Measurements from ENCODE around the gene HOXA1. TPM values are rescaled to one million over a fixed set of nuclear protein-coding genes. Genes with fewer than 3 reads are reported as not detected.

HOXA1 gene
- total RNA-seq, 4 donors from 2014 or later = 0.17 to 1.4 (median 0.56) TPM

DNA sequence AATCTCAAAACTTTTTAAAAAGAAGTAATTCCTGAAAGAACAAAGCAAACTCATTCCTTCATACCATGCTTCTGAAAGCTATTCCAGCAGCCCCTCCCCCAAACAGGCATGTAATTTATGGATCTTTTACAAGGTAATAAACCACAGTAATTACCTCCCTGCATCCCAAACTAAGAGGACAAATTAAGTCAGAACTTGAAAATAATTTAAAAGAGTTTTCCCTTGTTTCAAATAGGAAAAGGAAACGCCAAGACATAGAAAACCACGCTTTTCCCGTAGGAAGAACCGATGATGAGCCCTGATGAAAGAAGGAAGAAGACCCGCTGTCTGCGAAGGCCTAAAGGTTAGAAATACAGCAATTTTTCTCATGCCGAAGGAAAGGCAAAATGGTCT is 25.9 kb upstream of the HOXA1 start:
- Histone ChIP-seq H3K27me3 (no peaks in the 10 kb centered on the region), H3K4me3 (peak overlapping the region; percentile 50 to 75 (median 66)), H3K9me3 (no peaks in the 10 kb centered on the region), H3K27ac (replicated peaks in 1 of 4) (peak overlapping the region; percentile 96 to 100 (median 99)), H3K4me1 (peaks cover 33 to 85% (median 80%) of the 10 kb centered on the region in 4 donors), H3K36me3 (no peaks in the 10 kb centered on the region)
- TF ChIP-seq EP300 (IDR thresholded peaks at IDR 0.05) = no peak
- TF ChIP-seq POLR2AphosphoS5 (IDR thresholded peaks at IDR 0.05) = no peak
- TF ChIP-seq POLR2A (IDR thresholded peaks at IDR 0.05; ENCODE audit: low read depth) = no peak
- TF ChIP-seq, protein P1, sequence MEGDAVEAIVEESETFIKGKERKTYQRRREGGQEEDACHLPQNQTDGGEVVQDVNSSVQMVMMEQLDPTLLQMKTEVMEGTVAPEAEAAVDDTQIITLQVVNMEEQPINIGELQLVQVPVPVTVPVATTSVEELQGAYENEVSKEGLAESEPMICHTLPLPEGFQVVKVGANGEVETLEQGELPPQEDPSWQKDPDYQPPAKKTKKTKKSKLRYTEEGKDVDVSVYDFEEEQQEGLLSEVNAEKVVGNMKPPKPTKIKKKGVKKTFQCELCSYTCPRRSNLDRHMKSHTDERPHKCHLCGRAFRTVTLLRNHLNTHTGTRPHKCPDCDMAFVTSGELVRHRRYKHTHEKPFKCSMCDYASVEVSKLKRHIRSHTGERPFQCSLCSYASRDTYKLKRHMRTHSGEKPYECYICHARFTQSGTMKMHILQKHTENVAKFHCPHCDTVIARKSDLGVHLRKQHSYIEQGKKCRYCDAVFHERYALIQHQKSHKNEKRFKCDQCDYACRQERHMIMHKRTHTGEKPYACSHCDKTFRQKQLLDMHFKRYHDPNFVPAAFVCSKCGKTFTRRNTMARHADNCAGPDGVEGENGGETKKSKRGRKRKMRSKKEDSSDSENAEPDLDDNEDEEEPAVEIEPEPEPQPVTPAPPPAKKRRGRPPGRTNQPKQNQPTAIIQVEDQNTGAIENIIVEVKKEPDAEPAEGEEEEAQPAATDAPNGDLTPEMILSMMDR (IDR thresholded peaks at IDR 0.05) = no peak
- 20% methylated on average over 7 of the region's 7 CpGs for WGBS
- intact Hi-C loops (cut with DNase I) = no loop called here
- no peak for DNase-seq (ENCODE audit: extremely low spot score)

DNA sequence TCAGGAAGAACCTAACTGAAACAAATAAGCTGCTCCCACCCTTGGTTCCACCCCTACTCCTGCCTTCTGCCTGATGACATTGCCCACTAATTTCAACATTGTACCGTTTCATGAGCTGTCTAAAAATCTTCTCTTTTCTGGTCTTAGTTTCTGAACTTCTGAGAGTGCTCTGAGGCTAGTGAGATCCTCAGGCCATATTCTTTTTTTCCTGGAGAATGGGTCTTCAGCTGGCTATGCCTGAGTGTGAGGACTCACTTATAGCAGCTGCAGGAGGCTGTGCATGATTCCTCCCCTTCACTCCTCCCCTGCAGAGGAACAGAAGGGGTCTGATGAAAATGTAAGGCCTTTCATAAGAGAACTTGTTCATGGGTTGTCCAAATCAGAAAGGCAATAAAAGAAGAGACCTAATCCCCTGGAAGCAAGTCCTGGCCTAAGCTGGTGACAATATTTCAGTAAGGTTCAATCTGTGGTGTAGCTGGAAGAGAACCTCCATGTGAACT is 23.7 kb upstream of the HOXA1 start:
- WGBS = 25% methylated on average over 1 of the region's 1 CpG
- no peaks in the 10 kb centered on the region for H3K36me3 ChIP-seq
- peak overlapping the region in 3 of 4 donors; percentile 68 to 88 (median 75) for H3K4me3 ChIP-seq
- no peak for DNase-seq (ENCODE audit: extremely low spot score)
- H3K27ac ChIP-seq (replicated peaks in 1 of 4) = peak overlapping the region; percentile 96 to 100 (median 99)
- H3K9me3 ChIP-seq = no peaks in the 10 kb centered on the region
- H3K27me3 ChIP-seq = no peaks in the 10 kb centered on the region
- intact Hi-C loops (cut with DNase I) = no loop called here
- TF ChIP-seq POLR2AphosphoS5 (IDR thresholded peaks at IDR 0.05) = peak in 1 of 2 donors; percentile 52
- TF ChIP-seq EP300 (IDR thresholded peaks at IDR 0.05) = no peak
- no peak for TF ChIP-seq POLR2A (IDR thresholded peaks at IDR 0.05; ENCODE audit: low read depth)
- H3K4me1 ChIP-seq = peaks cover 25 to 63% (median 60%) of the 10 kb centered on the region in 4 donors

DNA sequence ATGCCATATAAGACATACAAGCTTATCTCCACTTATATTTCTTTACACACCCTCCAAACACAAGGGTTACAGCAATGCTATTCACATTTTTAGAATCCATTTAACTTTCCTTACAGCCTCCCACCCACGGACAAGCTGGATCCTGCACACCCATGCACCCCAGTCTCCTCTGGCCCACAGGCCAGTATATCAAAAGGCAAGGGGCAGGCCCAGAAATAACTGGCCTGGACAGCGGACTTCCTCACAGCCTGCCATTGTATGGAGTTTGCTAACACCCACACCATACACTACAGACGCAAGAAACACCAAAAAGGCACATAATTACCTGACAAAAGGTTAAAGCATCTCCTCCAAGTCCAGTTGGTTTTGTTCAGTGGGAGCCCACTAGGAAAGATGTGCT is 22.8 kb upstream of the HOXA1 start:
- no peaks in the 10 kb centered on the region for H3K36me3 ChIP-seq
- WGBS = 32% methylated on average over 3 of the region's 3 CpGs
- H3K27ac ChIP-seq (replicated peaks in 1 of 4) = peak overlapping the region; percentile 96 to 100 (median 99)
- TF ChIP-seq, protein P1 (IDR thresholded peaks at IDR 0.05) = no peak
- TF ChIP-seq EP300 (IDR thresholded peaks at IDR 0.05) (no peak), POLR2AphosphoS5 (IDR thresholded peaks at IDR 0.05) (no peak), POLR2A (IDR thresholded peaks at IDR 0.05; ENCODE audit: low read depth) (no peak)
- H3K9me3 ChIP-seq = no peaks in the 10 kb centered on the region
- intact Hi-C loops (cut with DNase I) = no loop called here
- peaks cover 18 to 59% (median 57%) of the 10 kb centered on the region in 4 donors for H3K4me1 ChIP-seq
- H3K27me3 ChIP-seq = no peaks in the 10 kb centered on the region
- H3K4me3 ChIP-seq = peak overlapping the region; percentile 68 to 88 (median 77)
- no peak for DNase-seq (ENCODE audit: extremely low spot score)

DNA sequence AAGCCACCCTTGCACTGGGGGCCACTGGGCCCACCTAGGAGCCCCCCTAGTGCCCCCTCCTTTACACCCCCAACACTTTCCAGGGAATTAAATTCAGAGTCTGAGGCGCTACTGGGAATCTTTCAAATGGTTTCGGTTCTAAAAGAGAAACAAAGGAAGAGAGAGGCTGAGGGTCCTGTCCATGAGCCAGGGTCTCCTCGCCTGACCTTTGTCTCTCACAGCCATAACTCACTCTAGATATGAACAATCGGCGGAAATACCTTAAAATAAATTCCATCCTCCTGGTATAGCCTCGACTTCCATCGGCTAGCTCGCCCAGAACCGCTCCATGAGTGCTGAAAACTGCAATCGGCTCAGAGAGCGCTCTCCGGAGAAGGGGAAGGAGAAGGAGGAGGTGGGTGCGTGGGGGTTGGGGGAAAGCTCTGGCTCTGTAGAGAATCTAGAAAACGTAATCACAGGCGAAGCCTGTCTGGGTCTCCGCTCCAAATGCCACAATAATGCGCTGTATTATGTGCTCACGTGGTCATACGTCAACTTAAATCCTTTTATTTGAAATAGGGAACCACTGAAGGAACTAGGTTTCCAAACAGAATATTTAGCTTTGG is 22.2 kb upstream of the HOXA1 start:
- peak overlapping the region; percentile 96 to 100 (median 99) for H3K27ac ChIP-seq (replicated peaks in 1 of 4)
- intact Hi-C loops (cut with DNase I) = no loop called here
- H3K4me1 ChIP-seq = peaks cover 12 to 56% (median 53%) of the 10 kb centered on the region in 4 donors
- no peak for DNase-seq (ENCODE audit: extremely low spot score)
- H3K9me3 ChIP-seq = no peaks in the 10 kb centered on the region
- no peak for TF ChIP-seq EP300 (IDR thresholded peaks at IDR 0.05)
- TF ChIP-seq, protein P1 (IDR thresholded peaks at IDR 0.05) = no peak
- TF ChIP-seq POLR2A (IDR thresholded peaks at IDR 0.05; ENCODE audit: low read depth) = no peak
- TF ChIP-seq POLR2AphosphoS5 (IDR thresholded peaks at IDR 0.05) = peak; percentile 13 to 83
- no peaks in the 10 kb centered on the region for H3K36me3 ChIP-seq
- 27% methylated on average over 19 of the region's 19 CpGs for WGBS
- H3K27me3 ChIP-seq = no peaks in the 10 kb centered on the region
- peak overlapping the region; percentile 68 to 88 (median 77) for H3K4me3 ChIP-seq

DNA sequence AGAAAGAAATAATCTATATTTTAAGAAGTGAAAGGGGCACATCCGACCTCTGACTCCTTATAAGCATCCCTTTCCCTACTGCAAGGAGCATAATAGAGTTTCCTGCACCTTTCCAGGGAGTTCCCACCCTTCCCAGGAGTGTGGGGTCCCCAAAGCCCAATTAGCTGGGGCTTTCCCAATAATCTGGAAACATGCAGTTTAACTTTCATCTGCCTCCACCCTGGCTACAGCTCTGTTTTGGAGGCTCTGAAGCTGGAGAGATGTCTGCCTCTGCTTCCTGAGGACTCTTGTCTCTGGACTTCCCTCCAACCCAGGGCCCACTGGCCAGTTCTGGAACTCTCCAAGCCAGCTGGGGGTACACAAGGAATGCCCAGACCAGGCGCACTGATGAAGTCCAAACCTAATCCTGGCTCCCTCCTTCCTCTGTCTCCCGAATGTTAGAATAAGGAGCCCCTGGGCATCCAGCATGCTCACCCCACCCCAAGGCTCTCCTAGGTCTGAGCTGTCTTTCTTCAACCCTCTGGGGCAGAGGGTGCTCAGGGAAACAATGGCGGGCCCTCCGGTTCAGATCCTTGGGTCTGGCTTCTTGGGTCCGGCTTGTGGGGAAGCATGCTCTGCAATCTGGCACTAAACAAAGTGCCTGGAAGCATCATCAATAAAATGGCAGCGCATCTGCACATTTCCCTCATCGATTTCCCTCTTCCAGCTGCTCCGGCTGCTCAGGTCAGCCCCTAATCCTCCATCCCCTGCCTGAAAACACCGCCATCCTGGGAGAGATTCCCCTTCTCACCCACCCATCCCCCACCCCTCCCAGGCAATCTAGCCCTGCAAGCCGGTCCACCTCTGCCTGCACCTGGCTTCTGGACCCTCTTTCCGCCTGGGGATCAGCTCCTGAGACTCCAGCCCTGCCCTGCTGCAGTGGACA is 21.4 kb upstream of the HOXA1 start:
- peaks cover 11 to 60% (median 57%) of the 10 kb centered on the region in 4 donors for H3K4me1 ChIP-seq
- intact Hi-C loops (cut with DNase I) = no loop called here
- H3K4me3 ChIP-seq = peak overlapping the region; percentile 68 to 88 (median 77)
- no peaks in the 10 kb centered on the region for H3K36me3 ChIP-seq
- H3K9me3 ChIP-seq = no peaks in the 10 kb centered on the region
- peak overlapping the region; percentile 96 to 100 (median 99) for H3K27ac ChIP-seq (replicated peaks in 1 of 4)
- TF ChIP-seq, protein P1 (IDR thresholded peaks at IDR 0.05) = no peak
- TF ChIP-seq EP300 (IDR thresholded peaks at IDR 0.05) = no peak
- TF ChIP-seq POLR2A (IDR thresholded peaks at IDR 0.05; ENCODE audit: low read depth) = no peak
- no peak for TF ChIP-seq POLR2AphosphoS5 (IDR thresholded peaks at IDR 0.05)
- DNase-seq (ENCODE audit: extremely low spot score) = no peak
- 20% methylated on average over 12 of the region's 12 CpGs for WGBS
- H3K27me3 ChIP-seq = no peaks in the 10 kb centered on the region

All from esophagus muscularis mucosa (tissue), 4 donors.